ENCODE results near the gene CAMK1.

CAMK1 gene

DNA sequence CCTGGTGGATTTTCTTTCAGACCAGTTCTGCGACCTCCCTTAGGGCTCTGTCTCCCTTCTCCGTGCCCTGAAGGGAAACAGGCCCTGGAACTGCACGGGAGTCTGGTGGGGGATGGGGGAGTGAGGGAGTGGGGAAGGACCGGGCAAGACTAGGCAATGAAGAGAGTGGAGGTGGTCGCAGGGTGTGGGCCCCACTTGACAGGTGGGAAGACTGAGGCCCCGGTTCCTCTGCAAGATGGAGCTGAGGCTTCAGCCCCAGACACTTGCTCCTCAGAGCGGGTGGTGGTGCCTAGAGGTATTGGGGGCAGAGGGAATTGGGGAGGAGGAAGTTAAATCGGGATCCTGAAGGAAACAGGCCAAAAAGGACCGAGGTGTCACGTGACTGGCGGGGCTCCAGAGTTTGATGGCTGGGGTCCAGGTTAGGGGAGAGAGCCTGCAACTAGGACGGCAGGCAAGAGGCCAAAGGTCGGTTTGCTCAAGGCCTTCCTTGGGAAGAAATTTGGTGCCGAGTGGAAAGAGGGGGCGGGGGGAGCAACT lies 597 bp upstream of the CAMK1 start:
- DNase-seq = no peak

DNA sequence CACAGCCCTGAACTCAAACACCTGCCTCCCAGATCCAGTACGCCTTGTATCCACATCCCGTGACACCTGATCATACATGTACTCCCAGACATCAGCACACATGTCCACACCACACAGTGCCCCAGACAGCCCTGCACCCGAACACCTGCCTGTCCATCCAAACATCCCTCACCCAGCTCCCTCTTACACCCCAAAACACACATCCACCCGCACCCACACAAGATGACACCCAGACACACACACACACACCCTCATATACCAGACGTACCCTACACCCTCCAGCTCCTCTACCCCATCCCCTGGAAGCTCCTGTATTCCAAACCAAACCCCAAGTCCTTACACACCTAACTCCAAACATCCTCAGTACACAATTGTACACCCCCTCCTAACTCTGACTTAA lies 735 bp downstream of the CAMK1 start:
- DNase-seq = no peak

GRCh38 chr3:9768141-9768775 lies 1.5 kb downstream of the CAMK1 start:
- no peak for DNase-seq

GRCh38 chr3:9767418-9767817 lies 2.3 kb downstream of the CAMK1 start:
- DNase-seq = no peak

GRCh38 chr3:9765865-9766264 lies 3.9 kb downstream of the CAMK1 start:
- peak; percentile 20 for DNase-seq

GRCh38 chr3:9762871-9763270 lies 6.9 kb downstream of the CAMK1 start:
- no peak for DNase-seq

GRCh38 chr3:9761919-9762318 lies 7.8 kb downstream of the CAMK1 start:
- DNase-seq = no peak

DNA sequence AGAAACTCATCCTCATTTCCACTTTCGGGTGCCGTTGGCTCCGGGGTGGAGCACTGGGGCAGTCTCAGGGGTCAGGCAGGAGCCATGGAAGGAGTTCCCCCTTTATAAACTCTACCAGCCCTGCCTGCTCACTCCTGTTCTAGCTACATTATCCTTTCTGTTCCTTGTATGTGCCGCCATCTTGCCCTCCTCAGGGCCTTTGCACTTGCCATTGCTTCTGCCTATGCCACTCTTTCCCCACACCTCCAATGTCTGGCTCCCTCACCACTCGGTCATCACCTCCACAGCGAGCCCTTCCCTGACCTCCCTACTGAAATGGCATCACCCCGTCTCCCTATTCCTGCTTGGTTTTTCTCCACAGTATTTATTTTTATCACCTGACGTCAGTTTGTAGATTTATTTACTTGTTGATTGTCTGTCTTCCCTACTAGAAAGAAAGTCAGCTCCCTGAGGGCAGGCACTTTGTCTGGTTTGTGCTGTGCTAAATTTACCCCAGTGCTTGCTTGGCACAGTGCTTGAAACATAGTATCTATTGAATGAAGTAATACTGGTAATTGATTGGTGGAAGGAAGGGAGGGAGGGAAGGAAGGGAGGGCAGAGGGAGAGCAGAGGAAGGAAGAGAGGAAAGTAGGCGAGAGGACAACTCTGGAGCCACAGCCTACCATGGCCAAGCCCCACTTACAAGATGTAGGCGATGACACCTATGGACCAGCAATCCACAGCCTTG lies 8.8 kb downstream of the CAMK1 start:
- no peak for DNase-seq

DNA sequence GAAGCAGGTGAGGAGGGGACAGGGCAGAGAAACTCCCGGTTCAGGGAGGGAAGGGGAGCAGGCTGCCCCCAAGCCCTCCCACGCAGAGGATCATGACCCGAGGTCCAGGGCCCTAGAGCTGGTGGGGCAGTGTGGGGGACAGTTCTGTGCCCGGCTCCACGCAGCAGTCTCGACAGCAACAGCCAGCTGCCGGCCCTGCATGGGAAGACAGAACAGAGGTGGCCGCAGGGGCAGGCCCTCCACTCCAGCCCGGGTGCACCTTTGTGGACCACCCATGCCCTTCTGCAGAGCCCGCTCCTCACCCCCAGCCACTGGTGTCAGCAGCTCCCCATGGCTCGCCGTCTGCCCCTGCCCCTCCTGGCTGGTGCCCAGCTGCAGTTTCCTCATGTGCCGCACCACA lies 12.3 kb downstream of the CAMK1 start:
- DNase-seq = no peak

- no peak for DNase-seq
Measured at GRCh38 chr3:9754678-9755077, 15.1 kb downstream of the CAMK1 start.

- DNase-seq = peak; percentile 41
Measured at GRCh38 chr3:9750556-9751411, 19.0 kb downstream of the CAMK1 start.

GRCh38 chr3:9749645-9750555 lies 19.8 kb downstream of the CAMK1 start, which contains the start of gene OGG1:
TSS of gene OGG1 (plus strand) at chr3:9749952. CDS start at chr3:9750287, 335 bp downstream.
- DNase-seq = peak; percentile 100

GRCh38 chr3:9749296-9749644 lies 20.5 kb downstream of the CAMK1 start:
- DNase-seq = no peak

DNA sequence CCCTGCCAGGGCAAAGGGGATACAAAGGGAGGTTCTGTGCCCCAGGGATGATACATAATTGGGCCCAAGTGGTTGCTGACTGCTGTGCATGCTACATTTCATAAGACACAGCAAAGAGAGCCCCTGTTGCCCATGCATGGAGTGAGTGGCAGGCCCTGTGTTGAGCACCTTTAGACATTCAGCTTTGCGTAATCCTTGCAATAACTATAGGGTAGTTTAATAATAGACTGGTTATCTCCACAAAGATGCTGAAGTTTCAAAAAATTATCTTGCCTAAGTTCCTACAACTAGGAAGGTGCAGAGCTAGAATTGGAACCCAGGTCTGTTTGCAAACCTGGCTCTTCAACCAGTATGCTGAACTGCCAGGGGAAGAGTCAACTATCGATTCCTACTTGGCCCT lies 21.7 kb downstream of the CAMK1 start:
- DNase-seq = no peak

DNA sequence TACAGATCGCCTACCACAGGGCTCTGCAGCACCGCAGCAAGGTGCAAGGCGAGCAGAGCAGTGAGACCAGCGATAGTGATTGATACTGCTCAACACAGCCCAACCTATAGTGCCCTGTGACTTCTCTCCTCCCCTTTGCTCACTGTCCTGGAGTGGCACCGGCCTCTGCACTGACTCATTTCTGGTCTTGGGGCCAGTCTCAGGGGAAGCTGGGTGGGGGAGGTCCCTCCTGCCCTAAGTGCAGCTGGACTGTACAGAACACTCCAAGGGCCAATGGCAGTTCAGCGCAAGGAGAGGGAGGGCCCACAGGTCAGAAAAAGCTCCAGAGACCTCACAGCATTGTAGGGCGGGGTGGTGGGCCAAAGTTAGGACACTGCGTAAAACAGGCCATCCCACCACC lies 22.5 kb downstream of the CAMK1 start:
- DNase-seq = no peak

- DNase-seq = no peak
Measured at GRCh38 chr3:9746330-9746729, 23.4 kb downstream of the CAMK1 start.

- DNase-seq = no peak
Measured at GRCh38 chr3:9745521-9745920, 24.2 kb downstream of the CAMK1 start.

DNA sequence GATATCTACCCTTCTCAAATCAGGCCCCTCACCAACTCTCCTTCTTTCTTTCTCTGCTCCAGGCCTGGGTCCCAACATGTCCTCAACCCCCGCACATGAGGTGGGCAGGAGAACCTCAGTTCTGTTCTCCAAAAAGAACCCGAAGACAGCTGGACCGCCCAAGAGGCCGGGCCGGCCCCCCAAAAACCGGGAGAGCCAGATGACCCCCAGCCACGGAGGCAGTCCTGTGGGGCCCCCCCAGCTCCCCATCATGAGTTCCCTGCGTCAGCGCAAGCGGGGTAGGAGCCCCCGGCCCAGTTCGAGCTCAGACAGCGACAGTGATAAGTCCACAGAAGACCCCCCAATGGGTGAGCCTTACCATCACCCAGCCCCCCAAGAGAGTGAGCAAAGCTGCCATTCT lies 25.6 kb downstream of the CAMK1 start:
- DNase-seq = no peak

DNA sequence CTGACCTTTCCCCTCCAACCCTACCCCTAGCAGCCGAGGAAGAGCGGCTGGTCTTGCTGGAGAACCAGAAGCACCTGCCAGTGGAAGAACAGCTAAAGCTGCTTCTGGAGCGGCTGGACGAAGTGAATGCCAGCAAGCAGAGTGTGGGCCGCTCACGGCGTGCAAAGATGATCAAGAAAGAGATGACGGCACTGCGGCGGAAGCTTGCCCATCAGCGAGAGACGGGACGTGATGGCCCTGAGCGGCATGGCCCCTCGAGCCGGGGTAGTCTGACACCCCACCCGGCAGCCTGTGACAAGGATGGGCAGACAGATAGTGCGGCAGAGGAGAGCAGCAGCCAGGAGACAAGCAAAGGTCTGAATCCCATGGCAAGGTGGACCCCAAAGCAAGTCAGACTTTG lies 26.2 kb downstream of the CAMK1 start:
- no peak for DNase-seq

- DNase-seq = no peak
Measured at GRCh38 chr3:9742560-9742959, 27.2 kb downstream of the CAMK1 start.

DNA sequence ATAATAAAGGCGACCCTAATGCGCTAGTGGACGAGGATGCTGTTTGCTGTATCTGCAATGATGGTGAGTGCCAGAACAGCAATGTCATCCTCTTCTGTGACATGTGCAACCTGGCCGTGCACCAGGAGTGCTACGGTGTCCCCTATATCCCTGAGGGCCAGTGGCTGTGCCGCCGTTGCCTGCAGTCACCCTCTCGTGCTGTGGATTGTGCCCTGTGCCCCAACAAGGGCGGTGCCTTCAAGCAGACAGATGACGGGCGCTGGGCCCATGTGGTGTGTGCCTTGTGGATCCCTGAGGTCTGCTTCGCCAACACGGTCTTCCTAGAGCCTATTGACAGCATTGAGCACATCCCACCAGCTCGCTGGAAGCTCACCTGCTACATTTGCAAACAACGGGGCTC lies 30.6 kb downstream of the CAMK1 start:
- no peak for DNase-seq

GRCh38 chr3:9736831-9737230 lies 32.9 kb downstream of the CAMK1 start:
- DNase-seq = no peak

DNA sequence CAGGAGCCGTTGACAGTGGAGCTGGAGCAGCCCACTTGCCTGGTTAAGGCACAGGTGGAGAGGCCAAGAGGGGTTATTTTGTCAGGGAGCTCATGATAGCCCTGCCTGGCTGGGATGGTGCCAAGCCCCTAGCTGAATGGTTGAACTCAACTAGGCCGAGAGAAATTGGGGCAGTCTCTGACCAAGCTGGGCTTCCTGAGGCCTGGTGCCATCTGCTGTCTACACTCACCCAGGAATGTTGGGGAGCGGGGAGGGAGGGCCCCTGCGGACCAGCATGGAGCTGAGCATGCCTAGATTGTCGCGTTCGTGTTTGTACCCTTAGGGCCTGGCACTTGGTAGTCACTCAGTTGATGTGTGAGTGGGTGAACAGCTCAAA lies 37.0 kb downstream of the CAMK1 start:
- DNase-seq = no peak
